HUES48 (cell line): Measurements from ENCODE around the gene ARHGAP8.
"Not testable (repeated sequence)": the region's sequence is repeated elsewhere in the genome, so short reads cannot be mapped to it uniquely, and the experiment has no call there.

Source experiments
- H3K27ac ChIP-seq: one replicate; pipeline ENCODE4 v1.7.0; 2013; ENCODE audit warnings: low read depth, low read length, inconsistent platforms
- H3K27me3 ChIP-seq: 2 replicates; pipeline ENCODE4 v1.6.1; 2013; ENCODE audit warnings: mild to moderate bottlenecking, low read length; ENCODE audit not compliant: control insufficient read depth, insufficient read depth
- H3K36me3 ChIP-seq: 2 replicates; pipeline ENCODE4 v1.6.1; 2013; ENCODE audit warnings: low read length; ENCODE audit not compliant: control insufficient read depth, insufficient read depth
- H3K4me1 ChIP-seq: 2 replicates; pipeline ENCODE4 v1.6.1; 2013; ENCODE audit warnings: mild to moderate bottlenecking, low read length; ENCODE audit not compliant: control insufficient read depth, insufficient read depth
- H3K4me3 ChIP-seq: 2 replicates; pipeline ENCODE4 v1.5.1; 2013; ENCODE audit warnings: mild to moderate bottlenecking, low read depth, low read length
- H3K9ac ChIP-seq: 2 replicates; pipeline ENCODE4 v1.6.1; 2013; ENCODE audit warnings: mild to moderate bottlenecking, low read depth, low read length, moderate library complexity
- H3K9me3 ChIP-seq: 2 replicates; pipeline ENCODE4 v1.6.1; 2013; ENCODE audit warnings: low read length; ENCODE audit not compliant: control insufficient read depth, insufficient read depth

ARHGAP8 gene

DNA sequence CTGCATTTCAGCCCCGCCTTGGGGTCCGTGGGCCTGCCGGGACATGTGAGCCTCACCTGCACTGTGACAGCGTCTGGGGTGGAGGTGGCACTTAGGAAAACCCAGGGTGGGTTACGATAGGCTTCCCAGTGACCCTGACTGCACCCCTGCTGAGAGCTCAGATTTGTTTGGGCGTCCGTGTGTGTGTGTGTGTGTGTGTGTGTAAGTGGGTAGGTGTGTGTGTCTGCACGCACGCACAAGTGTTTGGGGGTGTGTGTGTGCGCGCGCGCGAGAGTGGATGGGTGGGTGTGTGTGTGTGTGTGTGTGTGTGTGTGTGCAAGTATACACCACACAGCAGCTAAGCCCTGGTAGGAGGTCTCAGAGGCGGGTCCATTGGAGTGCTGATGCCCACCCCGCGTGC, 12.1 kb upstream of the ARHGAP8 start:
- Histone ChIP-seq H3K27me3 (no peaks in the 10 kb centered on the region; the same call in none of the 2 replicates), H3K4me1 (peaks cover 11% of the 10 kb centered on the region; the same call in 1 of the 2 replicates), H3K27ac (no peak overlapping the region), H3K36me3 (no peaks in the 10 kb centered on the region), H3K9me3 (no peaks in the 10 kb centered on the region), H3K4me3 (no peak overlapping the region), H3K9ac (no peak overlapping the region)

DNA sequence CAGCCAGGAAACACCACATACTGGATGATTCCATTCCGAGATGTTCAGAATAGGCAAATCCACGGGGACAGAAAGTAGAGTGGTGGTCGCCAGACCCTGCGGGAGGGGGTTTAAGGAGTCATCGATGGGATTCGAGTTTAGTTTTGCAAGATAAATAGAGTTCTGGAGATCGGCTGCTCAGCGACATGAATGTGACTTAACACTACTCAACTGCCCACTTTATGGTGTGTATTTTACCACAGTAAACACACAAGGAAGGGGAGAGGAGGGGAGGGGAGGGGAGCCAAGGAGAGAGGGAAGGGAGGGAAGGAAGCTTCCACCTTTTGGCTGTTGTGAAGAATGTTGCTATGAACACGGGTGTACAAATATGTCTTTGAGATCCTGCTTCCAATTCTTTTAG, 10.4 kb upstream of the ARHGAP8 start:
- Histone ChIP-seq H3K4me1 (peaks cover 25% of the 10 kb centered on the region), H3K9ac (no peak overlapping the region), H3K9me3 (no peaks in the 10 kb centered on the region), H3K27ac (no peak overlapping the region), H3K4me3 (no peak overlapping the region), H3K27me3 (no peaks in the 10 kb centered on the region; the same call in none of the 2 replicates), H3K36me3 (no peaks in the 10 kb centered on the region)

DNA sequence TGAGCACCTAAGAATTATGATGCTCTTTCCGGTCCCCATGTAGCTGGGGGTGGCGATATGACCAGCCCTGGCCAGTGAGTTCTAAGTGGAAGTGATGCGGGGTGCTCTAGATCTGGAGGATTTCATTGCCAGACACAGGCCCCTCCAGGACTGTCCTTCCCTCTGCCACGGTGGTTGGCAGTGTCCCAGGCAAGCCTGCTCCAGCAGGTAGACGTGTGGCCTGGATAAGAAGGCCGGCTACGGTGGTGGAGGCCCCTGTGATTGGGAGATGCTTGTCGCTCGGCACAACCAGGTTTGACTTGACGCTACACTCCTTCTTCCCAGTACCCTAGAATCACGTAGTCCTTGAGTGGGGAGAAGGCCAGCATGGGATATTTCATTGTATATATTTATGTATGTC, 9.1 kb upstream of the ARHGAP8 start:
- H3K27me3 ChIP-seq, result no peaks in the 10 kb centered on the region; the same call in none of the 2 replicates
- H3K9ac ChIP-seq, result no peak overlapping the region
- no peak overlapping the region for H3K4me3 ChIP-seq
- H3K36me3 ChIP-seq, result no peaks in the 10 kb centered on the region
- no peak overlapping the region for H3K27ac ChIP-seq
- H3K4me1 ChIP-seq, result peaks cover 20% of the 10 kb centered on the region
- no peaks in the 10 kb centered on the region for H3K9me3 ChIP-seq

DNA sequence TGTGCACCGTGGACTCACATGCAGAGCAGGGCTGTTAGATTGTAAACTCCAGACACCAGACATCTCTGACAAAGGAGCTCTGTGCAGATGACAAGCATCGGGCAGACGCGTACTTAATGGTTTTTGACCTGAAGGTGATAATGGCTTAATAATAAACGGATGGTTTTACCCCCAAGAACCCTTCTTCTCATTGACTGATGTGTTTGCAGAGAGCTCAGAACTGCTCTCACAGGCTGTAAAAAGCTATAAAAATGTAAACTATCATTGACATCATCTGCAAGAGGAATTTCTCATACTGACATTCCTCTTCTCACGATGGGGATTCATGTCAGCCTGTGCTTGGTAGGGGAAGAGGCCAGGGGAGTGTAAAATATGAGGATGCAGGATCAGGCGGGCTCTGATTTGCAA, 8.6 kb upstream of the ARHGAP8 start:
- H3K27me3 ChIP-seq, result no peaks in the 10 kb centered on the region; the same call in none of the 2 replicates
- no peak overlapping the region for H3K9ac ChIP-seq
- peaks cover 18% of the 10 kb centered on the region for H3K4me1 ChIP-seq
- no peak overlapping the region for H3K4me3 ChIP-seq
- no peak overlapping the region for H3K27ac ChIP-seq
- H3K9me3 ChIP-seq, result no peaks in the 10 kb centered on the region
- no peaks in the 10 kb centered on the region for H3K36me3 ChIP-seq

DNA sequence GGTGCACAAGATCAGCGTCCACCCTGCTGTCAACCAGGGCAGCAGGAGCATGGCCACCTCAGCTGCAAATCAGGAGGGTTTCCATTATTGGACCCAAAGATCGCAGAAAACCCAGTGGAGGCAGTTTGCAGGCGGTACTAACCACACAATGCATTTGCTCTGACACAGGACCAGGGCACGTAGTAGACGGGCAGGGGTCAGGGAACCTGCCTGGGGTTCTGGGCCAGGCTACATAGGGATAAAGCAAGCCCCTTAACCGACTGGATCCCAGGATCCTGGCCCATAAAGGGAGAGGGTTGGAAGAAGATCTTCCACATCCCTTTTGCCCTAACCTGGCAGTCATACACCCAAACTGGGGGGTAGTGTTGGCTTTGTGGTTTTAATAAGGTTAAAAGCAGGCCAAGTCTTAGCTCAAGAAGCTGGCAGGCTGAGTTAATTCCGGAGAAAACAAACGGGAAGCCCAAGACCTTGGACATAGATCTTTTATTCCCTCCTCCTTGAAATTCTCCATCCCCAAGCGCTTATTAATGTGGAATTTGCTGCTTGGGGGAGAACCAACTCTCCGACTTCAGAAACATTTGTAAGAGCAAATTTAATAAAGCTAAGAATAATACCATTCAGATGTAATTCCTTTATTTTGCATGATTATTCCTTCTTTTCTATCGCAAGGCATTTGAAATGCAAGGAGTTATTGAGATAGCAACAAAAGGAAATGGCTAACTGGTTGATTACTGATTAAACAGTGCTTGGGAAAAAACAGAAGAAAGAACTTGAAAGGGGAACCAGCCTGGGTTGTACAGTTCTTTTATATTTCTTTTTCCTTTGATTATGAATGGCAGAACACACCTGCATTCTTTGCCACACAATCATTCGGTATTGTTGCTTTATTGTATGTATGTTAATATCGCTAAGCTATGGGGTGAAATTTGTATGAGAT, 6.3 kb upstream of the ARHGAP8 start:
- no peak overlapping the region for H3K9ac ChIP-seq
- peak overlapping the region; percentile 73 for H3K27ac ChIP-seq
- no peak overlapping the region; the same call in 1 of the 2 replicates for H3K4me3 ChIP-seq
- peaks cover 18% of the 10 kb centered on the region for H3K4me1 ChIP-seq
- no peaks in the 10 kb centered on the region for H3K36me3 ChIP-seq
- H3K9me3 ChIP-seq, result no peaks in the 10 kb centered on the region
- no peaks in the 10 kb centered on the region; the same call in none of the 2 replicates for H3K27me3 ChIP-seq

DNA sequence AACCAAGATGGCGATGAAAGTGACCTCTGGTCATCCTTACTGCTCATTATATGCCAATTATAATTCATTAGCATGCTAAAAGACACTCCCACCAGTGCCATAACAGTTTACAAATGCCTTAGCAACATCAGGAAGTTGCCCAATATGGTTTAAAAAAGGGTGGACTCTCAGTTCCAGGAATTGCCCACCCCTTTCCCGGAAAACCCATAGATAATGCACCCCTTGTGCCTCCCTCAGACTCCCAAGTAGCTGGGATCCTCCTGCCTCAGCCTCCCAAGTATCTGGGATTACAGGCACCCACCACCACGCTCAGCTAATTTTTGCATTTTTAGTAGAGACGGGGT, 4.6 kb upstream of the ARHGAP8 start:
- not testable (repeated sequence) for H3K4me3 ChIP-seq, H3K9ac ChIP-seq, H3K27me3 ChIP-seq, H3K9me3 ChIP-seq, H3K36me3 ChIP-seq, H3K27ac ChIP-seq
- peaks cover 18% of the 10 kb centered on the region for H3K4me1 ChIP-seq

DNA sequence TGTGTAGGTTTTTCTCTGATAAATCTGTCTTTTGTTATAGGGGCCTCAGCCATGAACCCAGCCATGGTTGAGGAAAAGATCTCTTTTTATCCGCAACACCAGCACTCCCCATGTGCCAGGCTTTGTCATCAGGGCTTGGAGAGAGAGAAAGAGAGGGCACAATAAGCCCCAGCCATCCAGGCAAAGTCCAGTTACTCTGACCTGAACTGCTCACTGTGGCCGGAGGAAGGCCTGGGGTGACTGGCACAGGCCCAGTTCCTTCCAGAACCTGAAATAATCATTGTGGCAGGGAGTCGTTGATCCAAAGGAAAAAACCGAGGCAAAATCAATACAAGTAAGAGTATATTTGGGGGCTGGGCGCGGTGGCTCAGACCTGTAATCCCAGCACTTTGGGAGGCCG, 3.9 kb upstream of the ARHGAP8 start:
- Histone ChIP-seq H3K27ac (no peak overlapping the region), H3K4me1 (peaks cover 19% of the 10 kb centered on the region), H3K9me3 (no peaks in the 10 kb centered on the region), H3K9ac (no peak overlapping the region), H3K36me3 (no peaks in the 10 kb centered on the region), H3K27me3 (no peaks in the 10 kb centered on the region; the same call in none of the 2 replicates), H3K4me3 (no peak overlapping the region)

DNA sequence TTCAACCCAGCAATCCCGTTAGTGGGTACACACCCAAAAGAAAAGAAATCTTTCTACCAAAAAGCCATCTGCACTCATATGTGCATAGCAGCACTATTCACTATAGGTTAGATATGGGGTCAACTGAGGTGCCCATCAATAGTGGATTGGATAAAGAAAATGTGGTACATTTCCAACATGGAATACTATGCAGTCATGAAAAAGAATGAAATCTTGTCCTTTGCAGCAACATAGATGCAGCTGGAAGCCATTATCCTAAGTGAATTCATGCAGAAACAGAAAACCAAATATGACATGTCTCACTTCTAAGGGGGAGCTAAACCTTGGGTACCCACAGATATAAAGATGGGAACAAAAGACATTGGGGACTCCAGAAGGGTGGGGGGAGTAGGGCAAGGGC, 1.9 kb upstream of the ARHGAP8 start:
- peaks cover 4% of the 10 kb centered on the region for H3K27me3 ChIP-seq
- H3K9ac ChIP-seq, result no peak overlapping the region
- H3K36me3 ChIP-seq, result no peaks in the 10 kb centered on the region
- H3K4me1 ChIP-seq, result peaks cover 33% of the 10 kb centered on the region
- H3K9me3 ChIP-seq, result no peaks in the 10 kb centered on the region
- no peak overlapping the region for H3K4me3 ChIP-seq
- H3K27ac ChIP-seq, result no peak overlapping the region

DNA sequence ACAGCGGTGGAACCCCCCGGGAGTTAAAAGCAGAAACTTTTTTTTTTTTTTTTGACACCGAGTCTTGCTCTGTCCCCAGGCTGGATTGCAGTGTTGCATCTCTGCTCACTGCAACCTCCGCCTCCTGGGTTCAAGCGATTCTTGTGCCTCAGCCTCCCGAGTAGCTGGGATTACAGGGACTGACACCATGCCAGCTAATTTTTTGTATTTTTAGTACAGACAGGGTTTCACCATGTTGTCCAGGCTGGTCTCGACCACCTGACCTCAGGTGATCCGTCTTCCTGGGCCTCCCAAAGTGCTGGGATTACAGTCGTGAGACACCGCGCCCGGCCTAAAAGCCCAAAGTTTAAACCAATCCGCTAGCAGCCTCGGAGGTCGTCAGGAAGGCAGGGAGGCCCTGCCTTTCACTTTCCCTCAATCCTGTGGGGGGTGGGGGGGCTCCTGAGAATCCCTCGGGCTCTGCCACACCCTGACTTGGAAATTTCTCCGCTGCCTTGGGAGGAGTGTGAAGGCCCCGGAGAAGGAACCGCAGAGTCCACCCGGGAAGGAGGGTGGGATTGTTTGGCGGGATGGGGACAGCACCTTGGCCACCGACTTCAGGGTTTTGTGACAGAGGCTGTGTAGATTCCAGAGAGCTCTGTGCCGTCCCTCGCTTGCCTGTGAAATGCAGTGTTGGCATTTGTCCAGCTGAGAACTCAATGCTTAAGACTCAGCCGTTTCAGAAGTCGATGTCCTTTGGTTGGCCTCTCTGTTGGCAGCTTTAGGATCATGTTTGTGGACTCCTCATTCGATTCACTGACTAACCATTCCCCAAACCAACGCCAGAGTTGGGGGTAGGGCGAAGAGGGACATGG, 1.0 kb downstream of the ARHGAP8 start:
- Histone ChIP-seq H3K4me3 (peak overlapping the region; percentile 72), H3K27me3 (peaks cover 4% of the 10 kb centered on the region), H3K27ac (no peak overlapping the region), H3K9ac (no peak overlapping the region), H3K9me3 (no peaks in the 10 kb centered on the region), H3K36me3 (no peaks in the 10 kb centered on the region), H3K4me1 (peaks cover 24% of the 10 kb centered on the region)

DNA sequence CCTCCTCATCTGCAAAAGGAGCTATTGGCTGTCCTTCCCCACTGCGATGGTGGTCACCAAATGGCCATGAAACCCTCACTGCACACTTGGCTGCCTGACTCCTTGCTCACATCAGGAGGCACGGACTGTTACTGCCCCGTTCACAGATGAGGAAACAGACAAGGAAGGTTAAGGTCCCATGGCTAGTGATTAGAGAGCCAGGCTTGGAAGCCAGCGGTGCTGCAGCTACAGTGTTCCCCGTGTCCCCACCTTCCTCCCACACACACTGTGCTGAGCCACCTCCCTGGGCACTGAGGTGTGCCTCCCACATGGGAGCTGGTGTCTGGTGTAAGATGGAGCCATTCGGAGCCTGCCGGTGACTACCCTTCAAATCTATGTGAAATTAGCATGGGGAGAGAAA, 2.6 kb downstream of the ARHGAP8 start:
- Histone ChIP-seq H3K4me1 (peaks cover 24% of the 10 kb centered on the region), H3K9me3 (no peaks in the 10 kb centered on the region), H3K27ac (no peak overlapping the region), H3K27me3 (peaks cover 4% of the 10 kb centered on the region), H3K36me3 (no peaks in the 10 kb centered on the region), H3K9ac (no peak overlapping the region), H3K4me3 (no peak overlapping the region)

DNA sequence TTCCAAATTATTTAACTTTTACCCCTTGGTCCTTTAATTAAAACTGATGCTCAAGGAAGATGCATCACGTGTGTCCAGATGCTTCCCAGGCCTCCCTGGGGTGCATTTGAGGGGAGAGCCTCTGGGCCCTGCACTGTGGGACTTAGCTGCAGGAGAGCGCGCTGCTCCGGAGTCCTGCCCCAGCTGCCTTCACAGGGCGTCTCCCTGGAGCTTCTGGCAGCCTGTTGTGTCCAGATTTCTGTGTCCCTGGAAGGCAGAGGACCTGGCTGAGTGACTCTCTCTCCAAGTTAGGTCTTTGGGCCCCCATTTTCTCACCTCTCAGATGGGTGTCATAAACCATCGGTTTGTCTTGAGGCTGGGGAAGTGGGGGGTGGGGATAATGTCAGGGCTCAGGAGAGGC, 3.0 kb downstream of the ARHGAP8 start:
- peak overlapping the region; percentile 11 for H3K27ac ChIP-seq
- H3K9ac ChIP-seq, result no peak overlapping the region
- H3K4me1 ChIP-seq, result peaks cover 24% of the 10 kb centered on the region
- H3K27me3 ChIP-seq, result peaks cover 4% of the 10 kb centered on the region
- H3K36me3 ChIP-seq, result no peaks in the 10 kb centered on the region
- H3K4me3 ChIP-seq, result peak overlapping the region; percentile 36
- H3K9me3 ChIP-seq, result no peaks in the 10 kb centered on the region
